ENCODE results near the gene STARD7.
"Not testable (repeated sequence)": the region's sequence is repeated elsewhere in the genome, so short reads cannot be mapped to it uniquely, and the experiment has no call there.

STARD7 gene

GRCh38 chr2:96233880-96234316, 25.3 kb upstream of the STARD7 start:
- no peak for DNase-seq (ENCODE audit: low spot score)

- DNase-seq (ENCODE audit: low spot score): no peak
Measured at GRCh38 chr2:96233436-96233835, 24.8 kb upstream of the STARD7 start.

GRCh38 chr2:96231316-96231715, 22.7 kb upstream of the STARD7 start:
- DNase-seq (ENCODE audit: low spot score): no peak

GRCh38 chr2:96225016-96225533, 16.4 kb upstream of the STARD7 start:
- no peak for DNase-seq (ENCODE audit: low spot score)

- DNase-seq (ENCODE audit: low spot score): not testable (repeated sequence)
Measured at GRCh38 chr2:96221106-96221505, 12.5 kb upstream of the STARD7 start.

GRCh38 chr2:96219959-96220358, 11.3 kb upstream of the STARD7 start:
- DNase-seq (ENCODE audit: low spot score): not testable (repeated sequence)

- no peak for DNase-seq (ENCODE audit: low spot score)
Measured at GRCh38 chr2:96218508-96219131, 10.0 kb upstream of the STARD7 start.

- DNase-seq (ENCODE audit: low spot score): no peak
Measured at GRCh38 chr2:96214554-96214953, 5.9 kb upstream of the STARD7 start.

GRCh38 chr2:96213379-96213778, 4.8 kb upstream of the STARD7 start:
- no peak for DNase-seq (ENCODE audit: low spot score)

GRCh38 chr2:96212339-96212738, 3.7 kb upstream of the STARD7 start:
- no peak for DNase-seq (ENCODE audit: low spot score)

GRCh38 chr2:96209729-96210085, 1.1 kb upstream of the STARD7 start:
- no peak for DNase-seq (ENCODE audit: low spot score)

- no peak for DNase-seq (ENCODE audit: low spot score)
Measured at GRCh38 chr2:96209011-96209728, 543 bp upstream of the STARD7 start.

GRCh38 chr2:96207774-96208142, 869 bp downstream of the STARD7 start:
- no peak for DNase-seq (ENCODE audit: low spot score)

- no peak for DNase-seq (ENCODE audit: low spot score)
Measured at GRCh38 chr2:96207073-96207773, 1.4 kb downstream of the STARD7 start.

- no peak for DNase-seq (ENCODE audit: low spot score)
Measured at GRCh38 chr2:96205888-96206287, 2.7 kb downstream of the STARD7 start.

GRCh38 chr2:96204836-96205624, 3.6 kb downstream of the STARD7 start:
- peak; percentile 25 for DNase-seq (ENCODE audit: low spot score)

- DNase-seq (ENCODE audit: low spot score): no peak
Measured at GRCh38 chr2:96203130-96204028, 5.2 kb downstream of the STARD7 start.

- no peak for DNase-seq (ENCODE audit: low spot score)
Measured at GRCh38 chr2:96202152-96202854, 6.3 kb downstream of the STARD7 start.

- no peak for DNase-seq (ENCODE audit: low spot score)
Measured at GRCh38 chr2:96201338-96201737, 7.3 kb downstream of the STARD7 start.

- DNase-seq (ENCODE audit: low spot score): no peak
Measured at GRCh38 chr2:96198921-96199320, 9.7 kb downstream of the STARD7 start.

Data from cerebellar cortex (tissue), 1 donor.